22Rv1 (cell line): ENCODE data around the gene GLRA3.

Experiments used
- CTCF ChIP-seq: fragments of 450-650 bp; IDR thresholded peaks from 2 replicates; pipeline ENCODE4 v1.5.1; 2017; ENCODE audit warnings: mild to moderate bottlenecking
- ZFX ChIP-seq: fragments of 450-650 bp; IDR thresholded peaks from 2 replicates; pipeline ENCODE4 v1.6.1; 2017; ENCODE audit warnings: antibody characterized with exemption, borderline replicate concordance

- no peak for TF ChIP-seq CTCF
- TF ChIP-seq ZFX, result no peak
Observed at GRCh38 chr4:174855050-174855449, 26.0 kb upstream of the GLRA3 start.
